ENCODE results near the gene PCSK1N.

DNA sequence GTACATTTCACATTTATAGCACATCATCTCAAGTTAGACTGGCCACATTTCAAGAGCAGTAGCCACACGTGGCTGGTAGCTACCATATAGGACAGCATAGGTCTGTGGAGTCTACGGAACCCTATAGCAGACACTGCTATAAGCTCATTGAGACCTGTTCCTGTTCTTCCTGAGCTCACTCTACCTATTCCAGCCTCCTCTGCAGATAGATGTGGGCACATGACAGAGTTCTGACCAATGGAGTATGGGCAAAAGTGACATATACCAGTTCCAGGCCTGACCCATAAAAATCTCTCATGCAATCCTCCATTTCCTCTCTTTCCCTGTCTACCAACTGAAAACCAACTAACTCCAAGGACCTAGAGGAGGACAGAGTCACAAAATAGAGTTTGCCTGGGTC, 37.1 kb downstream of the PCSK1N start:
- no peak for TF ChIP-seq EZH2 (IDR thresholded peaks at IDR 0.05; ENCODE audit: borderline replicate concordance, low read length)
- TF ChIP-seq, protein P1, sequence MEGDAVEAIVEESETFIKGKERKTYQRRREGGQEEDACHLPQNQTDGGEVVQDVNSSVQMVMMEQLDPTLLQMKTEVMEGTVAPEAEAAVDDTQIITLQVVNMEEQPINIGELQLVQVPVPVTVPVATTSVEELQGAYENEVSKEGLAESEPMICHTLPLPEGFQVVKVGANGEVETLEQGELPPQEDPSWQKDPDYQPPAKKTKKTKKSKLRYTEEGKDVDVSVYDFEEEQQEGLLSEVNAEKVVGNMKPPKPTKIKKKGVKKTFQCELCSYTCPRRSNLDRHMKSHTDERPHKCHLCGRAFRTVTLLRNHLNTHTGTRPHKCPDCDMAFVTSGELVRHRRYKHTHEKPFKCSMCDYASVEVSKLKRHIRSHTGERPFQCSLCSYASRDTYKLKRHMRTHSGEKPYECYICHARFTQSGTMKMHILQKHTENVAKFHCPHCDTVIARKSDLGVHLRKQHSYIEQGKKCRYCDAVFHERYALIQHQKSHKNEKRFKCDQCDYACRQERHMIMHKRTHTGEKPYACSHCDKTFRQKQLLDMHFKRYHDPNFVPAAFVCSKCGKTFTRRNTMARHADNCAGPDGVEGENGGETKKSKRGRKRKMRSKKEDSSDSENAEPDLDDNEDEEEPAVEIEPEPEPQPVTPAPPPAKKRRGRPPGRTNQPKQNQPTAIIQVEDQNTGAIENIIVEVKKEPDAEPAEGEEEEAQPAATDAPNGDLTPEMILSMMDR (conservative IDR thresholded peaks at IDR 0.05 in 1 of 2, IDR thresholded peaks at IDR 0.05 in 1 of 2; ENCODE audit: extremely low read depth in 1 of 2, insufficient read depth in 1 of 2, low read depth in 1 of 2, low read length in 2 of 2), result no peak

Data from mammary epithelial cell (primary cell).